A673 (cell line): ENCODE measurements around the gene SCG3. TPM values are rescaled to one million over a fixed set of nuclear protein-coding genes. Genes with fewer than 3 reads are reported as not detected.

Experiments
- BruUV-seq: library from RNA; stranded (reverse); fragments of 400-500 nt; replicated peaks from 2 replicates; lab custom pipeline; 2021; lab: Mats Ljungman, UMichigan
- CTCF ChIA-PET: fragments of 300-600 bp; sonication (Branson Sonifier 250); formaldehyde crosslinking; loops from one replicate; lab custom pipeline; 2022; ENCODE audit warnings: antibody characterized with exemption; lab: Charles Lee
- POLR2A ChIA-PET: fragments of 300-600 bp; sonication (Branson Sonifier 250); formaldehyde crosslinking; loops from one replicate; lab custom pipeline; 2022; ENCODE audit warnings: antibody characterized with exemption; ENCODE audit not compliant: low non-redundant PET; lab: Charles Lee
- DNase-seq: peaks from one replicate; pipeline ENCODE4 v3.0.0-alpha.2; 2015; ENCODE audit warnings: low spot score
- H3K27ac ChIP-seq: fragments of 200-600 bp; sonication (generic); 2 replicates; pipeline ENCODE4 v1.5.1; 2016; ENCODE audit warnings: mixed run types, low read depth, mild to moderate bottlenecking, mixed read lengths, antibody characterized with exemption, low read length; ENCODE audit not compliant: poor library complexity, severe bottlenecking
- H3K27me3 ChIP-seq: fragments of 200-600 bp; sonication (generic); replicated peaks from 2 replicates; pipeline ENCODE4 v1.6.1; 2017; ENCODE audit warnings: mixed run types, low read depth, mild to moderate bottlenecking, mixed read lengths, antibody characterized with exemption, low read length; ENCODE audit not compliant: insufficient read depth, poor library complexity
- H3K36me3 ChIP-seq: fragments of 200-600 bp; sonication (generic); 2 replicates; pipeline ENCODE4 v1.6.1; 2016; ENCODE audit warnings: mixed run types, mild to moderate bottlenecking, mixed read lengths, antibody characterized with exemption, low read length; ENCODE audit not compliant: insufficient read depth, poor library complexity, severe bottlenecking
- H3K4me1 ChIP-seq: fragments of 200-600 bp; sonication (generic); 2 replicates; pipeline ENCODE4 v1.6.1; 2017; ENCODE audit warnings: mixed run types, mild to moderate bottlenecking, mixed read lengths, antibody characterized with exemption, low read length; ENCODE audit not compliant: insufficient read depth, poor library complexity, severe bottlenecking
- H3K4me3 ChIP-seq: fragments of 200-600 bp; sonication (generic); 2 replicates; pipeline ENCODE4 v1.5.1; 2016; ENCODE audit warnings: low read depth, mixed run types, mild to moderate bottlenecking, mixed read lengths, low read length; ENCODE audit not compliant: poor library complexity, severe bottlenecking
- H3K9me3 ChIP-seq: fragments of 200-600 bp; sonication (generic); 2 replicates; pipeline ENCODE4 v1.6.1; 2016; ENCODE audit warnings: mixed run types, low read depth, mild to moderate bottlenecking, mixed read lengths, antibody characterized with exemption, low read length; ENCODE audit not compliant: poor library complexity, severe bottlenecking
- CTCF ChIP-seq: fragments of 300-800, 200-600 bp; sonication (generic); conservative IDR thresholded peaks from 2 replicates; pipeline ENCODE4 v1.5.1; 2017; ENCODE audit warnings: low read depth, mild to moderate bottlenecking, antibody characterized with exemption, low read length, moderate library complexity, mixed read lengths
- EZH2 ChIP-seq: fragments of 200-600 bp; sonication (generic); IDR thresholded peaks from 2 replicates; pipeline ENCODE4 v1.6.1; 2017; ENCODE audit warnings: borderline replicate concordance, low read depth, mild to moderate bottlenecking, mixed read lengths, antibody characterized with exemption, low read length; ENCODE audit not compliant: poor library complexity, severe bottlenecking
- intact Hi-C: fragments of 100-400 bp; cut with micrococcal nuclease; formaldehyde crosslinking; loops from one replicate; pipeline ENCODE4 v1.10.0; 2022; ENCODE audit not compliant: unreplicated experiment
- total RNA-seq: library from RNA; stranded (reverse); gene quantifications from 2 replicates; pipeline ENCODE4 v1.2.3, GENCODE V29; 2021

The SCG3 gene
- total RNA-seq, 1 experiment from 2014 or later = 0.21 TPM

DNA sequence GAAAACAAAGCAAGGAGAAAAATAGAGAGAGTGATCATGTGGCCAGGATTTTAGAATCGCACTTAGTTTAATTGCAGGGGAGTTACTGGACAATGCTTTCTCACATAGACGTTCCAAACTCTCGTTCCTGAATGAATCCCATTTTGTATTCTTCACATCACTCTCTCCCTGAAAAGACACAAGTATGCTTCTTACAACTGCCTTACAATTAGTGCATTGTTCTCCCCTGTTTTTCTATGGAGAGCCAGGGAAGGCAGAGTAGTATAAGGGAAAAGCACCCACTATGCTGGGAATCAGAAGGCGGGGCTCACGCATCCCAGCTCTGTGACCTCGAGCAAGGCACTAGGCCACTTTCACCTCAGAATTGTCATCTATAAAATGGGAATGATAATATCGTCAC is 84.4 kb downstream of the SCG3 start:
- Histone ChIP-seq H3K27ac (no peak overlapping the region), H3K4me3 (no peak overlapping the region), H3K36me3 (no peaks in the 10 kb centered on the region), H3K27me3 (no peaks in the 10 kb centered on the region), H3K9me3 (no peaks in the 10 kb centered on the region), H3K4me1 (no peaks in the 10 kb centered on the region)
- no TSS peak for BruUV-seq
- no peak for DNase-seq
- intact Hi-C loops = no loop called here
- ChIA-PET CTCF (no interaction called here), POLR2A (no interaction called here)
- TF ChIP-seq CTCF (no peak), EZH2 (no peak)

DNA sequence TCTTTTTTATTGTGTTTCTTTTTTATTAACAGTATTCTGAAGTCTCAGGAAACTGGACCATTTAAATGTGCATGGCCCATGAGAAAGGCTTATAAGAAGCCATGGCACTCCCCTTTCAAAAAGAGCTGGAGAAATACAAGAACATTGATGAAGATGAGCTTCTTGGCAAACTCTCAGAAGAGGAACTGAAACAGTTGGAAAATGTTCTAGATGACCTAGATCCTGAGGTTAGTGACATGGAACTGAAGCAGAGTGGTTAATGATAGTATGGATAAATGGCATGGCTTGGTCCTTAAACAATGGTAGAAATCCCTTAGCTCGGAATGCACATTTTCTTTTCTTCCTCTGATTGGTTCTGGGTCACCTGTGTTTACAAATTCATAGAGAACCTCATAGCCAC is 85.0 kb downstream of the SCG3 start:
- no peaks in the 10 kb centered on the region for H3K36me3 ChIP-seq
- no peaks in the 10 kb centered on the region for H3K4me1 ChIP-seq
- POLR2A ChIA-PET = no interaction called here
- intact Hi-C loops = no loop called here
- no peaks in the 10 kb centered on the region for H3K9me3 ChIP-seq
- no peak overlapping the region for H3K27ac ChIP-seq
- no peaks in the 10 kb centered on the region for H3K27me3 ChIP-seq
- no peak for DNase-seq
- no TSS peak for BruUV-seq
- CTCF ChIA-PET = no interaction called here
- H3K4me3 ChIP-seq = no peak overlapping the region
- no peak for TF ChIP-seq EZH2
- TF ChIP-seq CTCF = no peak

DNA sequence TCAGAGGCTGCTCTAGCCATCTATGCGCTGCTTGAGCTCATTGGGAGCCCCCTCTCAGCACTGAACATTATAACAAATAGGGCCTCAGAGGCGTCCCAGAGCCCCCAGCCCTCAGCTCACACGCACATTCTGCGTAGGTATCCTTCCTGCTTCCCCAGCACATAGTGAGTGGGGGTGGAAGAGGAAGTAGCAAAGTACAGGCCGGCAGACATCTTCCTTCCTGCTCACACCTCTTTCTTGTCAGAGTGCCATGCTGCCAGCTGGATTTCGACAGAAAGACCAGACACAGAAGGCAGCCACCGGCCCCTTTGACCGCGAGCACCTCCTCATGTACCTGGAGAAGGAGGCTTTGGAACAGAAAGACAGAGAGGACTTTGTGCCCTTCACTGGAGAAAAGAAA is 86.7 kb downstream of the SCG3 start:
- POLR2A ChIA-PET = no interaction called here
- no peak for TF ChIP-seq EZH2
- TF ChIP-seq CTCF = no peak
- DNase-seq = no peak
- no TSS peak for BruUV-seq
- CTCF ChIA-PET = no interaction called here
- Histone ChIP-seq H3K36me3 (no peaks in the 10 kb centered on the region), H3K27ac (no peak overlapping the region), H3K4me1 (no peaks in the 10 kb centered on the region), H3K4me3 (no peak overlapping the region), H3K27me3 (no peaks in the 10 kb centered on the region), H3K9me3 (no peaks in the 10 kb centered on the region)
- intact Hi-C loops = no loop called here

Other genes with a start within 250 kb of the SCG3 start
- gene DMXL2, start 58.7 kb upstream of the SCG3 start, total RNA-seq = 23.2 and 23.7 TPM in 2 replicates
- 2.9 and 3.7 TPM in 2 replicates for gene LYSMD2, start 56.2 kb downstream of the SCG3 start, total RNA-seq
- gene TMOD2, start 70.1 kb downstream of the SCG3 start, total RNA-seq = 0.67 and 1.6 TPM in 2 replicates
- 66.6 and 70.2 TPM in 2 replicates for gene TMOD3, start 148.2 kb downstream of the SCG3 start, total RNA-seq